HEK293 (cell line): ENCODE results near the gene COL1A2.

ENCODE experiments used
- CTCF ChIA-PET: fragments of 350-600 bp; formaldehyde crosslinking; extraction: SDS; loops from one replicate; lab custom pipeline; 2021; ENCODE audit warnings: antibody characterized with exemption; lab: Yijun Ruan, JAX
- POLR2A ChIA-PET: fragments of 300-600 bp; formaldehyde crosslinking; extraction: SDS; loops from one replicate; lab custom pipeline; 2020; ENCODE audit warnings: antibody characterized with exemption, inconsistent platforms; lab: Yijun Ruan, JAX
- H3K27ac ChIP-seq: fragments of 200-500 bp; sonication (Bioruptor generic); 2 replicates; pipeline ENCODE4 v1.5.1; 2014; ENCODE audit warnings: low read depth, low read length, control low read depth, inconsistent platforms; ENCODE audit errors: extremely low read depth
- H3K36me3 ChIP-seq, 2 experiments: fragments of 200-500 bp in 1 of 2; sonication (Bioruptor generic) in 1 of 2; 1 replicate in 1 of 2; 2 replicates in 1 of 2; pipeline ENCODE4 v1.5.1; 2014 to 2017; ENCODE audit warnings: inconsistent platforms in 2 of 2, low read length in 2 of 2; ENCODE audit not compliant: control insufficient read depth in 2 of 2, insufficient read depth in 1 of 2
- H3K4me1 ChIP-seq: fragments of 200-500 bp; sonication (Bioruptor generic); 2 replicates; pipeline ENCODE4 v1.5.1; 2014; ENCODE audit warnings: mild to moderate bottlenecking, low read length, inconsistent platforms; ENCODE audit not compliant: control insufficient read depth, insufficient read depth
- H3K4me3 ChIP-seq: 2 replicates; pipeline ENCODE4 v1.5.1; 2011; ENCODE audit warnings: low read depth, mild to moderate bottlenecking, control low read depth, low read length, moderate library complexity
- H3K9me3 ChIP-seq: fragments of 200-500 bp; sonication (Bioruptor generic); 2 replicates; pipeline ENCODE4 v1.5.1; 2014; ENCODE audit warnings: low read depth, low read length, inconsistent platforms; ENCODE audit not compliant: control insufficient read depth, insufficient read depth
- FEZF1 ChIP-seq: fragments of 450-650 bp; formaldehyde crosslinking; IDR thresholded peaks from 2 replicates; pipeline ENCODE4 v1.5.1; 2016; ENCODE audit warnings: missing biosample characterization, missing genetic modification characterization
- HOXC10 ChIP-seq: sonication (generic); formaldehyde crosslinking; IDR thresholded peaks from 2 replicates; pipeline ENCODE4 v1.8.1; 2023; ENCODE audit warnings: mild to moderate bottlenecking, missing genetic modification reagents
- PRDM4 ChIP-seq: fragments of 450-650 bp; formaldehyde crosslinking; IDR thresholded peaks from 2 replicates; pipeline ENCODE4 v1.5.1; 2017; ENCODE audit warnings: missing biosample characterization, missing genetic modification characterization
- TCF7L2 ChIP-seq: IDR thresholded peaks from 2 replicates; pipeline ENCODE4 v1.6.1; 2011; ENCODE audit warnings: low read depth, mild to moderate bottlenecking, inconsistent platforms, low read length, moderate library complexity, borderline replicate concordance
- ZNF146 ChIP-seq: fragments of 450-650 bp; formaldehyde crosslinking; IDR thresholded peaks from 2 replicates; pipeline ENCODE4 v1.5.1; 2016; ENCODE audit warnings: missing biosample characterization, missing genetic modification characterization
- ZNF155 ChIP-seq: fragments of 450-650 bp; formaldehyde crosslinking; IDR thresholded peaks from 2 replicates; pipeline ENCODE4 v1.5.1; 2016; ENCODE audit warnings: missing biosample characterization, missing genetic modification characterization
- ZNF341 ChIP-seq: fragments of 450-650 bp; formaldehyde crosslinking; IDR thresholded peaks from 2 replicates; pipeline ENCODE4; 2016; ENCODE audit warnings: low read depth, missing biosample characterization, missing genetic modification characterization
- ZNF394 ChIP-seq: fragments of 450-650 bp; formaldehyde crosslinking; IDR thresholded peaks from 2 replicates; pipeline ENCODE4 v1.5.1; 2016; ENCODE audit warnings: missing biosample characterization, missing genetic modification characterization, mild to moderate bottlenecking, moderate library complexity, borderline replicate concordance
- ZNF48 ChIP-seq: fragments of 450-650 bp; formaldehyde crosslinking; IDR thresholded peaks from 2 replicates; pipeline ENCODE4 v1.5.1; 2016; ENCODE audit warnings: missing biosample characterization, missing genetic modification characterization
- ZNF488 ChIP-seq: fragments of 450-650 bp; formaldehyde crosslinking; IDR thresholded peaks from 2 replicates; pipeline ENCODE4 v1.5.1; 2016; ENCODE audit warnings: missing biosample characterization, missing genetic modification characterization
- ZNF513 ChIP-seq: fragments of 450-650 bp; IDR thresholded peaks from 2 replicates; pipeline ENCODE4 v1.5.1; 2018; ENCODE audit warnings: missing biosample characterization, missing genetic modification characterization
- ZNF518A ChIP-seq: fragments of 450-650 bp; formaldehyde crosslinking; conservative IDR thresholded peaks from 2 replicates; pipeline ENCODE4 v1.5.1; 2016; ENCODE audit warnings: low read depth, missing biosample characterization, missing genetic modification characterization
- ZNF629 ChIP-seq: fragments of 450-650 bp; formaldehyde crosslinking; IDR thresholded peaks from 2 replicates; pipeline ENCODE4 v1.5.1; 2017; ENCODE audit warnings: missing biosample characterization, missing genetic modification characterization
- ZNF76 ChIP-seq: fragments of 450-650 bp; formaldehyde crosslinking; IDR thresholded peaks from 2 replicates; pipeline ENCODE4; 2016; ENCODE audit warnings: low read depth, missing biosample characterization, missing genetic modification characterization, borderline replicate concordance
- ZNF785 ChIP-seq: fragments of 450-650 bp; formaldehyde crosslinking; IDR thresholded peaks from 2 replicates; pipeline ENCODE4 v1.5.1; 2016; ENCODE audit warnings: missing biosample characterization, missing genetic modification characterization
- ZSCAN18 ChIP-seq: fragments of 450-650 bp; formaldehyde crosslinking; IDR thresholded peaks from 2 replicates; pipeline ENCODE4 v1.5.1; 2016; ENCODE audit warnings: missing biosample characterization, missing genetic modification characterization

Gene COL1A2

GRCh38 chr7:94375691-94376090 is 19.0 kb upstream of the COL1A2 start:
- no peaks in the 10 kb centered on the region for H3K9me3 ChIP-seq
- H3K4me3 ChIP-seq = no peak overlapping the region
- H3K27ac ChIP-seq = no peak overlapping the region
- POLR2A ChIA-PET = interaction anchor here (0.7 kb wide), 2 partner anchors 10 to 260 kb away, joined by 4 read pairs; no protein-coding TSS in a partner anchor
- H3K36me3 ChIP-seq = no peaks in the 10 kb centered on the region
- TF ChIP-seq ZNF518A (tag by site-specific recombination) (no peak), TCF7L2 (no peak), ZNF785 (tag by site-specific recombination) (no peak), ZNF155 (tag by site-specific recombination) (no peak), ZSCAN18 (tag by site-specific recombination) (no peak), PRDM4 (tag by site-specific recombination) (no peak), ZNF146 (tag by site-specific recombination) (no peak), ZNF629 (tag by site-specific recombination) (no peak), FEZF1 (tag by site-specific recombination) (no peak), ZNF48 (tag by site-specific recombination) (no peak), ZNF394 (tag by site-specific recombination) (no peak), HOXC10 (CRISPR knock-in tag) (no peak), ZNF513 (tag by site-specific recombination) (no peak), ZNF341 (no peak), ZNF488 (tag by site-specific recombination) (no peak), ZNF76 (tag by site-specific recombination) (no peak)
- TF ChIP-seq, all 188 proteins: peak for 0
- CTCF ChIA-PET = interaction anchor here (0.6 to 1.1 kb wide), 4 partner anchors 14 to 352 kb away, joined by 3 to 11 read pairs (median 4); no protein-coding TSS in a partner anchor
- H3K4me1 ChIP-seq = no peaks in the 10 kb centered on the region
